Fibroblast of skin of right biceps (primary cell): ENCODE data around the gene COMT.
A peak's percentile ranks its signal among the peaks of the same experiment; 100 is the strongest.
"Not testable (repeated sequence)": the region's sequence is repeated elsewhere in the genome, so short reads cannot be mapped to it uniquely, and the experiment has no call there.

ENCODE experiments used
- DNase-seq: peaks from one replicate; pipeline ENCODE4 v3.0.0-alpha.2; 2013

COMT gene

DNA sequence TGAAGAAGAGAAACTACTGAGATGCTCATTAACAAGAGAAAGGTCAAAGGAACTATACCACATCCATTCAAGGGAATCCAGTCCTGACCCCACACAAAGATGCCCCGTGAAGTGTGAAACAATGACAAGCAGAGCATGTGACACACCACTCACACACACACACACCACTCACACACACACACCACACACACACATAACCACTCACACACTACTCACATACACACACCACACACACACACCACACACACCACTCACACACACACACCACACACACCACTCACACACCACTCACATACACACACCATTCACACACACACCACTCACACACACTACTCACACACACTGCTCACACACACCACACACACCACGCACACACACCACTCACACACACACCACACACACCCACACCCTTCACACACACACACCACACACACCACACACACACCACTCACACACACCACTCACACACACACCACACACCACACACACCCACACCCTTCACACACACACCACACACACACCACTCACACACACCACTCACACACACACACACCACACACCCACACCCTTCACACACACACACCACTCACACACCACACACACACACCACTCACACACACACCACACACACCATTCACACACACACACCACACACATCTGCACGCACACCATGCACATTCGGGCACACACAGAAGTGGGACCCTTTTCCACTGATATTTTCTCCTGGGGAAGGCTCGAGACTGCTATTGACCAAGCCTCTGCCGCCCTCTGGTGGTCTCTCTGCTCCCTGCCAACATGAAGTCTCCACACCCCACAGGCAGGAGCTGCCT lies 32.0 kb upstream of the COMT start:
- peak; percentile 70 for DNase-seq

DNA sequence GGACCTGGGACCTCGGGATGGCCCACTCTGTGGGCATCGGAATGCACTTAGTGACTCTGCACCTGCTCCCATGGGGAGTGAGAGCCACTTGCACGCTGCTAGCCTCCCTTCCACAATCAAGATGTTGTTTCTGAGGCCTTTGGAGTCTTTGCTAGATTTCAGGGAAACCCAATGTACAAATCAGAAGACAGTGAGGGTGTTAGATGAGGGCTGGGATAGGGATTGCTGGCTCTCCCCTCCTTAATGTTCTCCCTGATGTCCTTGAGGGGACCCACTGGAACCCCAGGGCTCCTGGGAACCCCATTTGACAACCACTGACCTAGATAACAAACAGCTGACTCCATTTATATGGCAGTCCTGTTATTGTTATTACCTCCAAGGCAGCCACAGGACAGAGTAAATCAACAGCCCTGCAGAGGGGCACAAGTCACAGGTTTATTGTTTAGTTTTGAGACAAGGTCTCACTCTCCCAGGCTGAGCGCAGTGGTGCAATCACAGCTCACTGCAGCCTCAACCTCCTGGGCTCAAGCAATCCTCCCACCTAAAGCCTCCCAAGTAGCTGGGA lies 31.3 kb upstream of the COMT start:
- no peak for DNase-seq

DNA sequence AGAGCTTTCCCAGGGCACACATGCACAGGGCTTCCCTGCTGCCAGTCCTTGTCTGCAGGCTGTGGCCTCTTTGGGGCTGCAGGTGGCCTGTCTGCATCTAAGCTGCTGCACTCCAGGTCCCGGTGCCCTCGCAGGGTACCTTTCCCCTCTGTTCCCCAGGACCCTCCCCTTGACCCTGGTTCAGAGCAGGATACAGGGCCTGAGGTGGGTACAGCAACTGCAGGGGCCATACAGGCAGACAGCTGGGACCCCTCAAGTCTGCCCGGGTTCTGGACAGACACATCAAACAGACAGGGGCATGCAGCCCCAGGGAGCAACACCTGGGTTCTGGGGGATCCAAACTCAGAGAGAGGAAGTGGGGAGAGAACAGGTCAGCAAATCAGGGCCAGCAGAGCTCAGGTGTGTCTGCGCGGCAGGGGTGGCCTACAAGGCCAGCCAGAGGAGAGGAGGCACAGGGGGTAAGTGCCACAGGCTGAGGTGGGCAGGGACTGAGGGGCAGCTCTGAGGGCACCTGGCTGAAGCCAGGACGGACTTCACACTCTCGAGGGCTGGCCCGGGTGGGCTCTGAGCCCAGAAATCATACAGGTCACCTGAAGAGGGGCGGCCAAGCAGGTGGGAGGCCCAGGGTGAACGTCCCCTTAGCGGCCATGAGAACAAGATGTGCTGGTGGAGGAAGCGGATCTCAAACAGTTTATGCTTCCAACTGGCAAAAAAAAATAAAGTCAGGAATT lies 29.9 kb upstream of the COMT start:
- DNase-seq = no peak

DNA sequence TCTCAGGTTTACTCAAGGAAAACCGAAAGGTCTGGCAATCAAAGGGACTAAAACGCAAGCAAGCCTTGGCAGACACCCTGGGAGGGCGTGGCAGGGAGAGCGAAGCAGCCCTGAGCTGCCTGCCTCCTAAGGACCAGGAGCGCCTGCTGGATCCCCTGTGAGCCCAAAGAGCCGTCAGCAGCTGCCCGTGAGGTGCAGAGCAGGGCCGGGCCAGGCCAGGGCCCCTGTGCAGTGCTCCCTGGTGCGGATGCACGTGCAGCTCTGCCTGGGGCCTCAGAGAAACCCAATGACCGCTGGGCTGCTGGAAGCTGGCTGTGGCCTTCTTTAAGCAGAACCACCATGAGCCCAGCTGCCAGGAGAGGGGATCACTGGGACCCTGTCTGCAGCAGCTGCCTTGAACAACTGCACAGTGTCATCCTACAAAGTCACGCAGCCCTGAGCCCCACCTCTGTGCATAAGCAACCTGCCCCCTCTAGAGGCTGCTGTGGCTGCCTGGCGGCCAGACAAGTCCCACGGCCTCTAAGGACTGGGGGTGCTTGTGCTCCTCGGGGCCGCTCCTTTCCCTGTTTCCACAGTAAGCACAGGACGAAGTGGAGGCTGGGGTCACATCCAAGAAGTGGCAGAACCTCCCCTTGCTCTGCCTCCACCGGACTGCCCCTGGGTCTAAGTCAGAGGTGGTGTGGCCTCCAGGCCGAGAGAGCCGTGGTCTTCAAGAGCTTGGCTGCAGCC lies 29.1 kb upstream of the COMT start:
- DNase-seq = no peak

DNA sequence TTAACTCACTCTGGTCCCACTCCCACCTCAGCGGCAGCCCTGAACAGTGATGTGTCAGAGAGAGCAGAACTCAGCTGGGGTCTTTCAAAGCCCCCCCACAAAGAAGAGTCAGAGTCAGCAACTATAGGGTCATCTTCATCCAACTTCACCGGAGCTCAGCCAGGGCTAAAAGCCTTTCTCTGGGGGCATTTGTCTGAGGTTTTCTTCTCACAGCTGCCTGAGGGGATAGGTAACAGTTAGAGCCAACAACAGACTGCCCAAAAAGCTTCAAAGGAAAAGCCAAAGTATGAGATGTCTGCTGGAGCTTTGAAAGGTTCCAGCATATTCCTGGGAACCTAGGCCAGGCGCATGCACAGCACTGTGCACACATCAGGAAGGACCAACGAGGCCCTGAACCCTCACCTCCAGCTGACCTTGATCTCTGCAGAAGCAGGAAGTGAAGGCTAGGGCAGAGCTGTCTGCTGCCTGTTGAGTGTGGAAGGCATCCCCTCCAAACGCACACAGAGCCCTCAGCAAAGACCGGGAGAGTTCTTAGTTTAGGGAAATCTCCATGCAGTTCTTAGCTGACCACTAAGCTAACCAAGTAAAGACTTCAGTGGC lies 28.1 kb upstream of the COMT start:
- no peak for DNase-seq

DNA sequence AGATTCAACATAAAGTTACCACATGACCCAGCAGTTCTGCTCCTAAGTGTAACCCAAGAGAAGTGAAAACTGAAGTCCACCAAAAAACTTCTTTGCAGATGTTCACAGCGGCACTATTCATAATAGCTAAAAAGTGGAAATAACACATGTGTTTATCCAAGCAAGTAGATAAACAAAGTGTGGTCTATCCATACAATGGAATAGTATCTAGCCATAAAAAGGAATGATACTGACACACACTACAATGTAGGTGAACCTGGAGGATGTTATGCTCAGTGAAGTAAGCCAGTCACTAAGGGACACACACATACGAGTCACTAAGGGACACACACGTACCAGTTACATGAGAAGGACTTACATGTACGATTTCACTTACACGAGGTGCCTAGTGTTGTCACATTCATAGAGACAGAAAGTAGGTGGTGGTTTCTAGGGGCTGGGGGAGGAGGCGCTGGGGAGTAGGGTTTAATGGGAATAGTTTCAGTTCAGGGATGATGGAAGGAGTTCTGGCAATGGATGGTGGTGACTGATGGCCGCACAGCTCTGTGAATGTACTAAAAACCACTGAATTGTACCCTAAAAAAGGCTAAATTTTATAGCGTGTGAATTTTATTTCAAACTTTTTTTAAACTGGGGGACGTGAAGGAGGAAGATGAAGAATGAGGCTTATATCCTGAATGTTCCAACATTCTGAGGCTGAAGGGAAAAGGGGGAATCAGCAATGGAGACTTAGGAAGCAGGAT lies 27.2 kb upstream of the COMT start:
- DNase-seq = no peak

DNA sequence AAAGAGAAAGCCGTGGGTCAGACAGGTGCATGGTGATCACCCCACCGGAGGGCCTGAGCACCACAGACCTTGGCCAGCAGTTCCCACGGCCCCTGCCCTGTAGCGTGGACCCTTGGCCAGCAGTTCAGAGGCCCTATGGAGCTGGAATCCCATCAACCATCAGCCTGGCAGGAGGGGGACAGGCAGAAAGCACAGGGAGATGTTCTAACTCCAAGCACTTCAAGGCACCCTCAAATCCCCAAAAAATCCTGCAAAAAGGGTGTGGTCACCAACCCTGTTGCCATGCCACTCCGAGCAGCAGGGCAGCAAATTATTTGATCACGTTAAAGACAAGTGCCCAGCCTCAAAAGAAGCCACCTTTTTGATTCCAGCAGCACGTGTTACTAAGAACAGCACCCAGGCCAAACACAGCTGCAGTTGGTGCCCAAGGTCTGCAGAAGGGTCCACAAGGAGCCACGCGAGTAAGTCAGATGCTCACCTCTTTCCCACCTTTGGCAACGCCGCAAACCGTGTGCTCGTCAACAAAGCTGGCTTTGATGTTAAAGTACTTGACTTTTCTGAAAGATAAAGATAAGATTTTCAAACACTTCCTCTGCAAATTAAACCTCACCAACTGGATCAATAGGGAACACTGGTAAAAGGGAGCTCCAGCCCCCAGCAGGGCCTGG lies 26.2 kb upstream of the COMT start:
- no peak for DNase-seq

DNA sequence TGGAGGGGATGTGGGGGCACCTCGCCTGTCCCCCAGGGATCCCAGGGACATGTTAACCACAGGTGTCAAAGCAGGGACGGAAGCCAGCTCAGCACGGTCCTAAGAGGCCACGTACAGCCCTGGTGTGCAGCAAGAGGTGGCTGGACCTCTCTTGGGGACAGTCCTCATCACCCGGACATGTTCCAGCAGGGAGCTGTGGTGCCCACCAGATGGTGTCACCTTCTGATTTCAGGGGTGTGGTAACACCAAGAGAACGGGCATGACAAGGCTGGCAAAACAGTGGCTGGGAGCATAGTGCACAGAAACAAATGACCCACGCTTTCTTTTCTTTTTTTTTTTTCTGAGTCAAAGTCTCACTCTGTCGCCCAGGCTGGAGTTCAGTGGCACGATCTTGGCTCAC lies 25.6 kb upstream of the COMT start:
- DNase-seq = no peak

DNA sequence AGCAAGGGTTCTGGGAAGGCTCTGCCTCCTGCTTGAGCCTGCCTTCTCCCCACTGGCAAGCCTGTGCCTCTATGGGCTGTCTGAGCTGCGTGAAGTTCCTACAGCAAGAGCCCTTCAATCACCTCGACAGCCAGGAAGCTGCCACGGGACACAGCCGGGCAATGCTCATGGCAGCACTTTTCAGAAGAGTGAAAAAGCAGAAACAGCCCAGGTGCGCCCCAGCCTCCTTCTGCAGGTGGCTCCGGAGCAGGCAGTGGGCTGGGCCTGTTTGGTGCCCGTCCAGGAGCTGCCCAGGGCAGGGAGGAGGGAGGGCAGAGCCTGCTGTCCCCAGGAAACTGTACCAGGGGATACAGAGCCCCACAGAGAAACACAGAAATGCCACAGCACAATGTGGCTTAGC lies 24.6 kb upstream of the COMT start:
- no peak for DNase-seq

DNA sequence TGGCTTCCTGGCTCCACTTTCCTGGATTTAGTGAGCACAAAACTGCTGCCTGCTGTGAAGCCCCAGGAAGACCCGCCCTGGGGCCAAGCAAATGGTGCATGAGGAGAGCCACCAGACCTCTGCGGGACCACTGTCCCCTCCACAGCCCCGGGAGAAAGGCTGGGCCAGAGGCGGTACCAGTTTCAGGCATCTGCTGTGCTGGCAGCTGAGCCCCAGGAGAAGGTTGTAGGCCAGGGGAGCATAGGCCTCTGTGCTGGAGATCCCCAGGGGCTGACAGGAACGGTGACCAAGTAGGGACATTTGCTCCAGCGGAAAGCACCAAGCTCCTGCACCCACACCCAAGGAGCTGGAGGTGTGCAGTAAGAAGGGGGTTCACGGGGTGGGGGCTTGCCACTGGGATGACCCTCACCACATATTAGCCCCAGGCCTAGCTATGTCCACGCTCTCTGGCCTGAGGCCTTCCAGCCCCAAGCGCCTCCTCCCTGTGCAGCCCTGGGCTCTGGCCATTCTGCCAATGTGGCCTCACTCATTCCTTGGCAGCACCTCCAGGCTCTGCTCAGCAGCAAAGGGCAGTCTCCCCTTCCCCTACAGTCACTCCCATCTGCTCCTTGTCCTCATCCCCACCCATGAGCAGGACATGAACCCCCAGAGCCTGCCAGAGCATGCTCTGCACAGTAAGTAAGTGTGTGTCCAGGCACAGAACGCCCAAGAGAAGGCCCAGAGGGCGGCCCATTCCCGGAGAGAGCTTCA lies 24.0 kb upstream of the COMT start:
- no peak for DNase-seq

DNA sequence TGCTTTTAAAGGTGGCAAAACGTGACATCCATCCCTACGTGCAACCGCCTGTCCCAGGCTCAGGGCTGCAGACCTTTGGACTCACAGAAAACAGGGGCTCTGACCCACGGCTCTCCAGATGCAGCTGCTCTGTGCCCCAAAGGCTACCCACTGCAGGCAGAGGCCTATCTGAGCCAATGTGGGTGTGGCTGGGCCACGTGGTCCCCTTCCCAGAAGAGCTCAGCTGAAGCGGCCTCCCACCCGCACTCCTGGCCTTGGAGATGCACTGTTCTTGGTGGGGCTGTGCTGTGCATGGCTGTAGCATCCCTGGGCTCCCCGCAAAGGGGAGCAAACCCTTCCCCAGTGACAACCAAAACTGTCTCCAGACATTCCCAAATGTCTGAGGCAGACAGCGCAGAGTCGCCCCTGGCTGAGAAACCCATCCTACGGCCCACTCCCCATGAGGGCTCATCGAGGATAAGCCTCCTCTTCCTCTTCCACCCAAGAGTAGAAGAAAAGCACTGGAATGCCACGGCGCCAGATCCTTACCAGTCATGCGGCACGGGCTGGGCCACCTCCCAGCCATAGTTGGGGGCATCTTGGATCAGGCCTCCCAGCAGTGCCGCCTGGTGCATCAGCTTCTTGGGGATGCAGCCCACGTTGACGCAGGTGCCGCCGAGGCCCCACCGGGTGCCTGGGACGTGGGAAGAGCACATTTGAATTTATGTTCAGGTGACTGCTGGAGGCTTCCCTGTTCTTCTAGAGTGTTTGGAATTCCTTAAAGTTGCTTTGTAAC lies 23.1 kb upstream of the COMT start:
- DNase-seq = no peak

DNA sequence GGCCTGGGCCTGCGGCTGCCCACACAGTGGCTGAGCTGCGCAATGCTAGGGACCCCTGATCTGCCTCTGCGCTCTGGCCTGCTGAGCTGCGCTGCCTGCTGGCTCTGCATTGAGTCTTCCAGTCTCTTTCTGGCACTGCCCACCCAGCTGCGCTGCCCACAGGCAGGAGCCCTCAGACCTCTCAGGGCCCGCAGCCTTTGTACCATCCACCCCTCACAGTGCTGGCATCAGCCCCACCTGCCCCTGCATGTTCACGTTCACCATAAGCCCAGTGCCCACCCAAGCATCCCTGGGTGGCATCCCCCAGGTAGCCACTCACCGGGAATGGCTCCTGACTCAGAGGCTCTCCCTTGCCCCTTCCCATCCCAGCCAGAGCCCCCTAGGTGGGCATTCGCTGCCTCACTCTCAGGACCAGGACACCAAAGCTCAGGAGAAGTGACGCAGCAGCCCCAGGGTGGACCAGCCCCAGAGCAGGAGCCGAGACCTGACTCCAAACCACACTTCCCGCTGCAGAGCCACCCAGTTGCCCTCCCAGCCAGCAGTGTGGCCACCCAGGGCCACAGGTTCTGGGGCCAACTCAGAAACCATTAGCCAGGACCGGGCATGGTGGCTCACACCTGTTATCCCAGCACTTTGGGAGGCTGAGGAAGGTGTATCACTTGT lies 21.7 kb upstream of the COMT start:
- no peak for DNase-seq

DNA sequence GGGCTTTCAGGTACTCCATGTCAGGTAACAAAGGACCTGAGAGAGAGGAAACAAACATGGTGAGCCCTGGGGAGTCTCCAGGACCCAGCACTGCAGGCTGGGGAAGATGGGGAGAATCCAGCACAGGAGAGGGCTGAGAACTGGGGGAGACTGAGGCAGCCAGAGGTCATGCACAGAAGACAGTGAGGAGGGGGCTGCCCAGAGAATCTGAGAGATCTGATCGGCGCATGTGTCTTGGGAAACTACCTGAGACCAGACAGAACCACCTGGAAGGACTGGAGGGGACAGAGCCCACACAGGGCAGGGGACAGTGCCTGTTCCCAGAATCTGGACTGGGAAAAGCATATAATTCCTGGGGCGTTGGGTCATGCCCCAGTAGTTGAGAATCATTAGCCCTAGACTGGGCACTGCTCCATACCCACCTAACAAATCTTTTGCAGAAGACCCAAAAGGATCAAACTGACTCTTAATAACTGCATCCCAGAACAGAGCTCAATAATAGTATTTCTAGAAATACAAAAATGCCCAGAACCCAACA lies 20.0 kb upstream of the COMT start:
- DNase-seq = no peak

DNA sequence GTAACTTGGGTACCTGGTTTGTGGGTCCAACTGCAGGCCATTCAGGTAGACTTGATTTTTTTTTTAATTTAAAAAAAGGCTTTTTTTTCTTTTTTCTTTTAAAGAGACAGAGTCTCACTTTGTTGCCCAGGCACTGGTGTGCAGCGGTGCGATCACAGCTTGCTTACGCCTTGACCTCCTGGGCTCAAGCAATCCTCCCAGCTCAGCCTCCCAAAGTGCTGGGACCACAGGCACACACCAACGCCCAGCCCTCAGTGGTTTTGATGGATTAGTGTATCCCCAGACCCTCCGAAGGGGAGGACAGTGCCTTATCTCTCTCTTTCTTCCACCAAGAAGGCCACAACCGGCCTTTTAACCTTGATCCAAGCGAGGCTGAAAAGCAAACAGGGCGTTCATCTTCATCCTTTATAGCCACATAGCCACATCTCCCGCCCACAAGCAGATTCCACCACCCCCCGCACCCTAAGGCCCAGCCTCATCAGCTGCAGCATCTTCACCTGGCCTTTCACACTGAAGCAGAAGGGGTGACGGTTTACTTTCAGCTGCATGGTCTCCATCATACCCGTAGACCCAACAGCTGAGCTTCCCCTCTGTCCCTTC lies 17.6 kb upstream of the COMT start:
- DNase-seq = no peak

DNA sequence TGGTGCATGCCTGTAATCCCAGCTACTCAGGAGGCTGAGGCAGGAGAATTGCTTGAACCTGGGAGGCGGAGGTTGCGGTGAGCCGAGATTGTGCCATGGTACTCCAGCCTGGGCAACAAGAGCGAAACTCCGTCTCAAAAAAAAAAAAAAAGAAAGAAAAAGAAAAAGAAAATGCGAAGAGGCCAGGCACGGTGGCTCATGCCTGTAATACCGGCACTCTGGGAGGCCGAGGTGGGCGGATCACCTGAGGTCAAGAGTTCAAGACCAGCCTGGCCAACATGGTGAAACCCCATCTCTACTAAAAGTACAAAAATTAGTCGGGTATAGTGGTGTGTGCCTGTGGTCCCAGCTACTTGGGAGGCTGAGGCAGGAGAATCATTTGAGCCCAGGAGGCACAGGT lies 15.5 kb upstream of the COMT start:
- DNase-seq = not testable (repeated sequence)

DNA sequence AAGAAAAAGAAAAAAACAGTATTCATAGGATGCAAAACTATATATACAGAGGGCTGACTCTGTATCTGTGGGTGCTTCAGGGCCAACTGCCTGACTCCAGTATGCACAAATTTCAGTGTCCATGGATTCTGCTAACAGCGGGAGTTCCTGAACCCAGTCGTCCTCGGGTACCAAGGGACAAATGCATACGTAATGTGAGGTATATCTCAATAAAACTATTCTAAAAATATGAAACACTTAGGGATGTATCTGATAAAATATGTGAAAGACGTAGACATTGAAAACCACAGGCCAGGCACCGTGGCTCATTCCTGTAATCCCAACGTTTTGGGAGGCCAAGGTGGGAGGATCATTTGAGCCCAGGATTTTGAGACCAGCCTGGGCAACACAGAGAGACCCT lies 13.9 kb upstream of the COMT start:
- DNase-seq = no peak

DNA sequence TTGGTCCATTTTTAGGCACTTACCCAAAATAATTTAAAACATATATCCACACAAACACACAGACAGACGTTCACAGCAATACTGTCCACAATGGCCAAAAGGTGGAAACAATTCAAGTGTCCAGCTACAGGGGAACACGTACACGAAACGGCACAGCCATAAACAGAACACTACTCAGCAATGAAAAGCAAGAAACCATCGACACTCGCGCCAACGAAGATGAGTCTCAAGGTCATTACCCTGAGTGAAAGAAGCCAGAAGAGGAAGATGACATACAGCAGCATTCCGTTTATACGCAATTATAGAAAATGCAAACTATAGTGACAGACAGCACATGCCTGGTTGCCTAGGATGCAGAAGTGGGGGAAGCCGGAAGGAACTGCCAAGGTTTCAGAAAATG lies 13.4 kb upstream of the COMT start:
- DNase-seq = no peak

DNA sequence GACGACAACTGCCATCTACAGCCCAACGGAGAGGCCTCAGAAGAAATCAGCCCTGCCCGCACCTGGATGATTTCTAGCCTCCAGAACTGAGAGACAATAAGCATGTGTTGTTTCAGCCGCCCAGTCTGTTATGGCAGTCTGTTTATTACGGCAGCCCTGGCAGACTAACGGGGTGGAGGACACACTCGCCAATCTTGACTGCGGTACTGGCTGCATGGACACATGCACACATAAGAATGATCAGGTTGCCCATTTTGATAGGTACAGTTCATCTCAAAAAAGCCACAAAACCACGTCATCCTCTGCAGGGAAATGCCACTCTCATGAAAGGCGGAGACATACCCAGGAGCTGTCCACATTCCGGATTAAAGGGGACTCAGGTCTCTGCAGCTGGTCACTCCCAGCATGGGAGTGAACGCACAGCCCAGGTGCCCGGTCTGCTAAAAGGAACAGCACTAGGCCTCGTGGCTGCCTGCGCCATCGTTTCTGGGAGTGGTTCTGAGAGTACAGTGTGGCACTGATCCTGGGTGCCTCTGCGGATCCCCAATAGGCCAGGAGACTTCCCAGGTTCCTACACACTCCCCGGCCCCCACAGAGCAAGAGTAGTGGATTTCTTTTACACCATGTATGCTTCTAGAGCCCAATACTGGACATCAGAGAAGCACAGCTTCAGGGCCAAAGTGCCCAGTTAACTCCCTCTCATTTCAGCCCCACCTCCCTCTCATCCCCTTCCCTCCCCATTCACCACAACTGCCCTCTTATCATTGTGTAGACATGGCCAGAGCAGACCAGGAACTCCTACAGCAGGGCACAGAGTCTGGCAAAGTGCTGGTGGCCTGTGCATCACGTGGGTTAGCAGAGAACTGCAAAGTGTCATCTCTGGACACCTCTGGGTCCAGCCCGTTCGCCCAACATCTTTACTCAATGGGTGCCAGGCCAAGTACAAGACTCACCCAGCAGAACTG lies 11.7 kb upstream of the COMT start:
- no peak for DNase-seq
